Measurements from ENCODE around the gene OR2AG1.

Gene OR2AG1

GRCh38 chr11:6790546-6790945 is 7.7 kb downstream of the OR2AG1 start (continued):
- TF ChIP-seq ZNF513 (tag by site-specific recombination; IDR thresholded peaks at IDR 0.05) (no peak), ZNF785 (tag by site-specific recombination; IDR thresholded peaks at IDR 0.05) (no peak), ZSCAN30 (tag by site-specific recombination; IDR thresholded peaks at IDR 0.05) (no peak), ZNF266 (tag by site-specific recombination; IDR thresholded peaks at IDR 0.05; ENCODE audit: low read depth) (no peak)

- CTCF ChIA-PET: interaction anchor here (0.8 to 2.1 kb wide), 2 partner anchors 18 kb away, joined by 3 to 7 read pairs; no protein-coding TSS in a partner anchor
- H3K9me3 ChIP-seq (ENCODE audit: control insufficient read depth, insufficient read depth, low read depth, low read length): no peaks in the 10 kb centered on the region
- no peaks in the 10 kb centered on the region for H3K4me1 ChIP-seq (ENCODE audit: control insufficient read depth, insufficient read depth, low read length)
- TF ChIP-seq ZNF221 (tag by site-specific recombination; IDR thresholded peaks at IDR 0.05; ENCODE audit: borderline replicate concordance) (no peak), ZNF280C (tag by site-specific recombination; IDR thresholded peaks at IDR 0.05) (no peak), ZNF548 (tag by site-specific recombination; IDR thresholded peaks at IDR 0.05) (no peak), BCL11B (tag by site-specific recombination; IDR thresholded peaks at IDR 0.05; ENCODE audit: low read depth) (no peak), ZNF335 (tag by site-specific recombination; conservative IDR thresholded peaks at IDR 0.05) (no peak), ZNF16 (tag by site-specific recombination; IDR thresholded peaks at IDR 0.05; ENCODE audit: low read depth) (no peak), ZNF654 (tag by site-specific recombination; IDR thresholded peaks at IDR 0.05; ENCODE audit: low read depth) (no peak), ZNF266 (tag by site-specific recombination; IDR thresholded peaks at IDR 0.05; ENCODE audit: low read depth) (no peak), ZNF362 (tag by site-specific recombination; IDR thresholded peaks at IDR 0.05) (no peak), ZNF37A (tag by site-specific recombination; IDR thresholded peaks at IDR 0.05) (no peak), ZSCAN18 (tag by site-specific recombination; IDR thresholded peaks at IDR 0.05) (no peak), GLIS2 (tag by site-specific recombination; IDR thresholded peaks at IDR 0.05) (no peak), ZFP41 (tag by site-specific recombination; IDR thresholded peaks at IDR 0.05; ENCODE audit: borderline replicate concordance) (no peak), ZSCAN16 (tag by site-specific recombination; IDR thresholded peaks at IDR 0.05) (no peak), ZBTB26 (tag by site-specific recombination; optimal IDR thresholded peaks at IDR 0.05) (no peak), ZBTB20 (tag by site-specific recombination; IDR thresholded peaks at IDR 0.05) (no peak), ZNF2 (tag by site-specific recombination; IDR thresholded peaks at IDR 0.05) (no peak)
- no peak overlapping the region for H3K27ac ChIP-seq (ENCODE audit: extremely low read depth, low read depth, low read length)
- no peaks in the 10 kb centered on the region for H3K36me3 ChIP-seq (ENCODE audit: control insufficient read depth in 2 of 2, insufficient read depth in 1 of 2, low read length in 2 of 2)
- POLR2A ChIA-PET: no interaction called here
- no peak overlapping the region for H3K4me3 ChIP-seq (ENCODE audit: low read depth, low read length)
Measured at GRCh38 chr11:6794639-6795038, 11.8 kb downstream of the OR2AG1 start.

All from HEK293 (cell line).